Endothelial cell of umbilical vein (primary cell): ENCODE measurements around the gene PEX10. TPM values are rescaled to one million over a fixed set of nuclear protein-coding genes. Genes with fewer than 3 reads are reported as not detected.

Source experiments
- BruUV-seq: library from RNA; stranded (reverse); fragments of 400-500 nt; replicated peaks from 2 replicates; lab custom pipeline; 2021; lab: Mats Ljungman, UMichigan
- CTCF ChIA-PET: fragments of 300-600, 350-600 bp; sonication (Branson Sonifier 250); formaldehyde crosslinking; loops from one replicate; lab custom pipeline; 2021; ENCODE audit warnings: antibody characterized with exemption, inconsistent platforms; lab: Charles Lee
- POLR2A ChIA-PET: fragments of 300-600, 350-600 bp; sonication (Branson Sonifier 250); formaldehyde crosslinking; loops from one replicate; lab custom pipeline; 2021; ENCODE audit warnings: antibody characterized with exemption, inconsistent platforms; lab: Charles Lee
- DNase-seq: peaks from one replicate; pipeline ENCODE4 v3.0.0-alpha.2; 2011; ENCODE audit warnings: low read depth, low spot score
- FAIRE-seq: peaks from 2 replicates; lab custom pipeline; 2011; peaks lifted over from hg19 to GRCh38; lab: Jason Lieb, UNC
- H2AFZ ChIP-seq: 2 replicates; pipeline ENCODE4 v1.6.0; 2012; ENCODE audit warnings: low read depth, low read length, control low read depth, inconsistent platforms
- H3K27ac ChIP-seq: 2 replicates; pipeline ENCODE4 v1.5.1; 2011; ENCODE audit warnings: low read depth, mild to moderate bottlenecking, control low read depth, low read length, moderate library complexity; ENCODE audit not compliant: insufficient read depth
- H3K27me3 ChIP-seq, 2 experiments: 2 replicates each; pipeline versions ENCODE4 v1.6.0 to v1.6.1; 2011; ENCODE audit warnings: low read length in 2 of 2, mixed read lengths in 1 of 2; ENCODE audit not compliant: control insufficient read depth in 2 of 2, insufficient read depth in 2 of 2
- H3K36me3 ChIP-seq, 2 experiments: 2 replicates in 1 of 2; 3 replicates in 1 of 2; pipeline ENCODE4 v1.5.1; 2011; ENCODE audit warnings: low read length in 2 of 2, mild to moderate bottlenecking in 1 of 2, moderate library complexity in 1 of 2; ENCODE audit not compliant: control insufficient read depth in 2 of 2, insufficient read depth in 2 of 2; ENCODE audit errors: extremely low read depth in 1 of 2
- H3K4me1 ChIP-seq: 3 replicates; pipeline ENCODE4 v1.5.1; 2011; ENCODE audit warnings: mild to moderate bottlenecking, low read length; ENCODE audit not compliant: control insufficient read depth, insufficient read depth; ENCODE audit errors: extremely low read depth
- H3K4me2 ChIP-seq: 2 replicates; pipeline ENCODE4 v1.6.1; 2011; ENCODE audit warnings: low read length, control low read depth, mixed read lengths; ENCODE audit not compliant: insufficient read depth
- H3K4me3 ChIP-seq, 3 experiments: fragments of 200-600 bp in 1 of 3; sonication (generic), shearing (Covaris generic) in 1 of 3; replicated peaks in 1 of 3; 2 replicates each; pipeline ENCODE4 v1.5.1; 2011 to 2016; ENCODE audit warnings: control low read depth in 3 of 3, low read length in 3 of 3, mild to moderate bottlenecking in 2 of 3, inconsistent platforms in 1 of 3, low read depth in 1 of 3, moderate library complexity in 1 of 3; ENCODE audit not compliant: insufficient read depth in 1 of 3
- H3K79me2 ChIP-seq: 2 replicates; pipeline ENCODE4 v1.6.0; 2012; ENCODE audit warnings: low read length, inconsistent platforms; ENCODE audit not compliant: control insufficient read depth, insufficient read depth
- H3K9ac ChIP-seq: replicated peaks from 2 replicates; pipeline ENCODE3; 2011; ENCODE audit warnings: low read length, control low read depth; ENCODE audit not compliant: insufficient read depth; ENCODE audit errors: extremely low read depth
- H3K9me1 ChIP-seq: replicated peaks from 3 replicates; pipeline ENCODE4 v1.6.0; 2011; ENCODE audit warnings: mild to moderate bottlenecking, low read length; ENCODE audit not compliant: control insufficient read depth, insufficient read depth; ENCODE audit errors: extremely low read depth
- H3K9me3 ChIP-seq: replicated peaks from 2 replicates; pipeline ENCODE4 v1.5.1; 2012; ENCODE audit warnings: low read length, inconsistent platforms; ENCODE audit not compliant: control insufficient read depth, insufficient read depth
- H4K20me1 ChIP-seq: replicated peaks from 2 replicates; pipeline ENCODE3; 2011; ENCODE audit warnings: mild to moderate bottlenecking, low read length; ENCODE audit not compliant: control insufficient read depth, insufficient read depth; ENCODE audit errors: extremely low read depth
- CTCF ChIP-seq, 2 donors: IDR thresholded peaks; 1 replicate in 1 of 2; 2 replicates in 1 of 2; pipeline ENCODE4 v1.5.1; 2011; ENCODE audit warnings: low read length in 2 of 2, mild to moderate bottlenecking in 2 of 2, moderate library complexity in 2 of 2, control low read depth in 1 of 2, inconsistent platforms in 1 of 2, low read depth in 1 of 2; ENCODE audit not compliant: insufficient read depth in 1 of 2; ENCODE audit errors: extremely low read depth in 1 of 2
- EZH2 ChIP-seq: IDR thresholded peaks from 2 replicates; pipeline ENCODE4 v1.6.1; 2012; ENCODE audit warnings: borderline replicate concordance, low read depth, mild to moderate bottlenecking, moderate library complexity, low read length, inconsistent platforms; ENCODE audit not compliant: severe bottlenecking
- FOS ChIP-seq: IDR thresholded peaks from 2 replicates; pipeline ENCODE4 v1.6.1; 2011; ENCODE audit warnings: mild to moderate bottlenecking, low read length, moderate library complexity, borderline replicate concordance; ENCODE audit not compliant: insufficient read depth
- GATA2 ChIP-seq: IDR thresholded peaks from 2 replicates; pipeline ENCODE4 v1.7.0; 2011; ENCODE audit warnings: low read depth, mild to moderate bottlenecking, moderate library complexity, mixed read lengths, low read length; ENCODE audit not compliant: insufficient read length, insufficient read depth
- JUN ChIP-seq: IDR thresholded peaks from 2 replicates; pipeline ENCODE4 v1.6.1; 2011; ENCODE audit warnings: borderline replicate concordance, low read depth; ENCODE audit not compliant: insufficient read length, insufficient read depth
- MYC ChIP-seq: IDR thresholded peaks from one replicate; pipeline ENCODE4 v1.6.1; 2011; ENCODE audit warnings: mild to moderate bottlenecking, low read depth, low read length
- POLR2A ChIP-seq: IDR thresholded peaks from 2 replicates; pipeline ENCODE4 v1.6.1; 2012; ENCODE audit warnings: low read depth, mild to moderate bottlenecking, control low read depth, low read length
- POLR2AphosphoS5 ChIP-seq: IDR thresholded peaks from 2 replicates; pipeline ENCODE4 v1.6.1; 2012; ENCODE audit warnings: low read depth, mild to moderate bottlenecking, control low read depth, low read length, moderate library complexity; ENCODE audit not compliant: insufficient read depth
- dilution Hi-C: fragments of 300-500 bp; cut with MboI; formaldehyde crosslinking; loops from one replicate; pipeline ENCODE4 v1.15.0; 2019; ENCODE audit warnings: low sequenced_read_pairs; ENCODE audit not compliant: extremely low pct_ligation_motif_present
- intact Hi-C: fragments of 100-400 bp; cut with micrococcal nuclease; formaldehyde crosslinking; loops from one replicate; pipeline ENCODE4 v1.10.0; 2022
- polyA plus RNA-seq, 4 experiments: library from polyadenylated mRNA; depleted of rRNA in 3 of 4; stranded (reverse) in 3 of 4; unstranded in 1 of 4; fragments of >200 nt; gene quantifications; 2 replicates each; pipeline versions ENCODE4 v1.2.1 to v1.2.3, GENCODE V29; 2011 to 2012; ENCODE audit warnings: missing spikeins in 1 of 4
- total RNA-seq: library from RNA; stranded (reverse); gene quantifications from 2 replicates; pipeline ENCODE4 v1.2.3, GENCODE V29; 2021
- TF ChIP-seq, protein P1 (sequence below): IDR thresholded peaks from 2 replicates; pipeline ENCODE4 v1.6.1; 2011; ENCODE audit not compliant: insufficient read depth, insufficient read length

PEX10 gene
- total and polyA plus RNA-seq, 2 donors (not counting 3 experiments of a cell fraction or from before 2014, with no cell fraction given), result 25.1 to 26.7 TPM

DNA sequence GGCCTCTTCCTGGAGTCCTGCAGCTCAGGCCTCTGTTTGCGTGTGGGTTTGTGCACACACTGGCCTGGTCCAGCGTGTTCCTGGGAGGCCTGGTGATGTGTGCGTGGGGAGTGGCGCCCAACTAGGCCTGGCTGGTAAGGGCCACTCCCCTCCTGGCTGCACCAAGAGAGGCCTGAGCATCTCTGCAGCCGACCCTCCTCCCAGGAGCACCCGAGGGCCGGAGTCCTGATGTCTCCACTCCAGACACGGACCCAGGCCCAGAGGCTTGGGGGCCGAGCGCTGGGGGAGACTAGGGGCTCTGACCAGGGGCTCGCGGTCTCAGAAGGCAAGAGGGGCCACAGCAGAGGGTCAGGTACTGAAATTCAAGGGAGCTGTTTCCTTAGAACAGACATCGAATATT is 54.3 kb downstream of the PEX10 start:
- no peak overlapping the region for H3K4me3 ChIP-seq
- H3K36me3 ChIP-seq, result no peaks in the 10 kb centered on the region
- no peak overlapping the region for H2AFZ ChIP-seq
- dilution Hi-C loops, result no loop called here
- no peaks in the 10 kb centered on the region for H3K9me3 ChIP-seq
- H4K20me1 ChIP-seq, result no peaks in the 10 kb centered on the region
- intact Hi-C loops, result no loop called here
- FAIRE-seq, result no peak
- no peaks in the 10 kb centered on the region for H3K27me3 ChIP-seq
- no TSS peak for BruUV-seq
- no peak for DNase-seq
- ChIA-PET POLR2A (no interaction called here), CTCF (interaction anchor here (0.9 kb wide), 1 partner anchor 24 kb away, joined by 4 read pairs; no protein-coding TSS in a partner anchor)
- no peak overlapping the region for H3K9ac ChIP-seq
- no peak overlapping the region for H3K27ac ChIP-seq
- no peaks in the 10 kb centered on the region for H3K9me1 ChIP-seq
- no peaks in the 10 kb centered on the region for H3K4me1 ChIP-seq
- no peaks in the 10 kb centered on the region for H3K79me2 ChIP-seq
- TF ChIP-seq EZH2 (no peak), FOS (no peak), POLR2AphosphoS5 (no peak), POLR2A (no peak), GATA2 (no peak), MYC (no peak), CTCF (IDR thresholded peaks at IDR 0.05; ENCODE audit: extremely low read depth in 1 of 2, insufficient read depth in 1 of 2, low read depth in 1 of 2, low read length in 2 of 2) (no peak), JUN (no peak)
- TF ChIP-seq, protein P1, sequence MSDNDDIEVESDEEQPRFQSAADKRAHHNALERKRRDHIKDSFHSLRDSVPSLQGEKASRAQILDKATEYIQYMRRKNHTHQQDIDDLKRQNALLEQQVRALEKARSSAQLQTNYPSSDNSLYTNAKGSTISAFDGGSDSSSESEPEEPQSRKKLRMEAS, result no peak
- H3K4me2 ChIP-seq, result no peak overlapping the region
